Fibroblast of pulmonary artery (primary cell): Measurements from ENCODE around the gene PLA2G4E.

Experiments used
- DNase-seq: peaks from one replicate; pipeline ENCODE4 v3.0.0-alpha.2; 2010; ENCODE audit warnings: low read depth
- H3K4me3 ChIP-seq: replicated peaks from 2 replicates; pipeline ENCODE4 v1.5.1; 2011; ENCODE audit warnings: low read depth, mild to moderate bottlenecking, control low read depth, low read length, moderate library complexity
- TF ChIP-seq, protein P1 (sequence below): IDR thresholded peaks from 2 replicates; pipeline ENCODE4 v1.5.1; 2011; ENCODE audit warnings: mild to moderate bottlenecking, control low read depth, low read length, inconsistent platforms; ENCODE audit errors: missing control alignments

The PLA2G4E gene

DNA sequence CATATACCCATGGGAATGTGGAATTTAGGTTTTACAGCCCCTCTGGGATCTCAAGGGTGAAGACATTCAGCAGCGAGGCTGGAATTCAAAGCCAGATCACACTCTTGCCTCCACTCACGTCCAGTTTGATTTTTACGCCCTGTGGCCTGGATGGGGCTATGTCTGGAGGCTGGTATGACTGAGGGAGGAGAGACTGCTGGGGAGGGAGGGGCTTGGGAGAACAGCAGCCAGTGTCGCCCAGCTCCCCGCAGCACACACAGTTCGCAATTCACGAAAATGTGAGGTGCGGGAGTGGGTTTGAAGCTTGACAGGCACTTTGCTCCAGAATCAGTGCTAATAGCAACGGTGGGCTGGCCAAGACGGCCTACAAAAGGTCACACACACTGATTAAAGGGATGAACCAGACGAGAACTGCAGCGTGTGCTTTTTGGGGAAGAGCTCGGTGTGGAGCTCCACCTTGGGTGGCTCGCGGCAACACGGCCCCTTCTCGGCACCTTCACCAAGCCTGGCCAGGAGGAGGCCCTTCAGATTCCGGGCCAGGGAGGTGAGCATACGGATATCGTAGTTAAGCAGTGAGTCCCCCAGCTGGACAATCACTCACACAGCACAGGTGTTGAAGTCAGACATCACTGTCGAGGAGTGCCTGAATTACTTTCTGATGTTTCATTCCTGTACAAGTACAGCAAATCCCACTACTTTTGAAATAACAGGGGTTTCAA is 64.9 kb downstream of the PLA2G4E start:
- TF ChIP-seq, protein P1, sequence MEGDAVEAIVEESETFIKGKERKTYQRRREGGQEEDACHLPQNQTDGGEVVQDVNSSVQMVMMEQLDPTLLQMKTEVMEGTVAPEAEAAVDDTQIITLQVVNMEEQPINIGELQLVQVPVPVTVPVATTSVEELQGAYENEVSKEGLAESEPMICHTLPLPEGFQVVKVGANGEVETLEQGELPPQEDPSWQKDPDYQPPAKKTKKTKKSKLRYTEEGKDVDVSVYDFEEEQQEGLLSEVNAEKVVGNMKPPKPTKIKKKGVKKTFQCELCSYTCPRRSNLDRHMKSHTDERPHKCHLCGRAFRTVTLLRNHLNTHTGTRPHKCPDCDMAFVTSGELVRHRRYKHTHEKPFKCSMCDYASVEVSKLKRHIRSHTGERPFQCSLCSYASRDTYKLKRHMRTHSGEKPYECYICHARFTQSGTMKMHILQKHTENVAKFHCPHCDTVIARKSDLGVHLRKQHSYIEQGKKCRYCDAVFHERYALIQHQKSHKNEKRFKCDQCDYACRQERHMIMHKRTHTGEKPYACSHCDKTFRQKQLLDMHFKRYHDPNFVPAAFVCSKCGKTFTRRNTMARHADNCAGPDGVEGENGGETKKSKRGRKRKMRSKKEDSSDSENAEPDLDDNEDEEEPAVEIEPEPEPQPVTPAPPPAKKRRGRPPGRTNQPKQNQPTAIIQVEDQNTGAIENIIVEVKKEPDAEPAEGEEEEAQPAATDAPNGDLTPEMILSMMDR = no peak
- H3K4me3 ChIP-seq = no peak overlapping the region
- no peak for DNase-seq

DNA sequence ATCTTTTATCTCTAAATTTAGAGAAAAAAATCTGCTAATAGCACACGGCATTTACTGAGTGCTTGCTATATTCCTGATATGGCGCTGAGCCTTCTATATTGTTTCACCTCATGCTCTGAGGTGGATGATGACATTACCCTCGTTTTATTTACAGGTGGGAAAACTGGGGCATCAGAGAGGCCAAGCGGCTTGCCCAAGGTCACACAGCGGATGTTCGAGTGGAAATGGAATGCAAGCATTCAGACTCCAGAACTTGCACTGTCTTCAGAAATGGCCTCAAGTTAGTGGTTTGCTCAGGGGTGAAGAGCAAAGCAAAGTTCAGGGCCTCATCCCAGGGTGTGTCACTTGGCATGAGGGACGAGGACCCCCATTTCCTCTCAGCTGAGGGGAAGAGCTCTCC is 65.7 kb downstream of the PLA2G4E start:
- no peak for DNase-seq
- TF ChIP-seq, protein P1 = no peak
- H3K4me3 ChIP-seq = no peak overlapping the region

DNA sequence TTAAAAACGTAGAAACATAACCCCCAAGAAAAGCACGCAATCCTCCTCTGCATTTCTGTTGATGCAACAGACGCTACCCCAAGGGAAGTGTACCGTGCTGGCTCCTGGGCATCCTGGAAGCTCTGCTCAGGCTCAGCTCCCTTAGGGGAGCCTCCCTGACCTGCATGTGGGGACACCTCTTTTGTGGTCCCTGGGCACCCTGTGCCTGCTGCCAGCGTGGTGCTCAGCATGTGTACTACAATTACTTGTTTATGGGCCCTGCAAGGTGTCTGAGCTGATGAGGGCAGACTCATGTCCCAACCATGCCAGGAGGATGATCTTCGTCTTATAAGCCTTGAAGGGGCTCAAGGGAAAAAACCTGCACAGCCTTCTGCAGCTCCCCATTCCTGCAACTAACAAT is 66.8 kb downstream of the PLA2G4E start:
- no peak for DNase-seq
- TF ChIP-seq, protein P1 = no peak

DNA sequence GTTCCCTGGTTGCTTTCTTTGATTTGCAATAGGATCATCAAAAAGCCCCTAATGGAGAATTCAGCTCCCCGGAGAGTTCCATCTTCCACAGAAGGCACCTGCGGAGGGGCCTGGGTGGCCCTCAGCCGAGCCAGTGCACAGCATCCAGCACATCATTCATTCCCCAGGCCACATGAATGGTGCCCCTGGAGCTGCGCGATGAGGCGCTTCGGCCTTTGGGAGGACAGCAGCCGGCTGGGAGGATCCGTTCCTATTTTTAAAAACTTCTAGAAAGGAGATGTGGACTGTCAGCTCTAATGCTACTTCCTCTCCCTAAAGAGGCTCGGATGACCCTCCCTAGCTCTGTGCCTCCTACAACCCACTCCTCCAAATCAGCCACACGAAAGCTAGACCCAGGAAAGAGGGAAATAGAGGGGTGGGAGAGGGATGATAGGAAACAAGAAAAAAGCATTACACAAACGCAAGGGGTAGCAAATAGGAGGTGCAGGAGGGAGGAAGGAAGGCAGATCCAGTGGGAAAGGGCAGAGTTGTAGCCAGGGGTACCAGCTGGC is 68.8 kb downstream of the PLA2G4E start:
- TF ChIP-seq, protein P1 = no peak

More for the DNA sequence above, 66.8 kb downstream of the PLA2G4E start:
- no peak overlapping the region for H3K4me3 ChIP-seq

DNA sequence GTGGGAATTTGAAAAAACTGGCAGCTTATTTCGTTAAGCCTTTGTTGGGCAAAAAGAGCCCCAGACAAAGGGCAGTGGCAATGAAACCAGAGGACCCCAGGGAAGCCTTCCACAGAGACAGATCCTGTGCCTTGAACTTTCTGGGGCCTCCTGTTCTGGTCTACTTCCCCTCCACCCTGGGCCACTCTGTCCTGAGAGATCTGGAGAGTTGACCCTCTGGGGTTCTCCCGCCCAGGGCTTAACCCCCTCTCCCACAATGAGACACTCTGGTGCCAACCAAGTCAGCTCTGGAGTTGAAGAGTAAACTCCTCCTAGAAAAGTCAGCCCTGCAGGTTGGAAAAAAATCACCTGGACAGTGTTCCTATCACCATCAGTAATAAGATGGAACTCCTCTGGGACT is 69.3 kb downstream of the PLA2G4E start:
- TF ChIP-seq, protein P1 = no peak
- DNase-seq = no peak
- no peak overlapping the region for H3K4me3 ChIP-seq

More for the DNA sequence above, 68.8 kb downstream of the PLA2G4E start:
- no peak for DNase-seq
- H3K4me3 ChIP-seq = no peak overlapping the region

DNA sequence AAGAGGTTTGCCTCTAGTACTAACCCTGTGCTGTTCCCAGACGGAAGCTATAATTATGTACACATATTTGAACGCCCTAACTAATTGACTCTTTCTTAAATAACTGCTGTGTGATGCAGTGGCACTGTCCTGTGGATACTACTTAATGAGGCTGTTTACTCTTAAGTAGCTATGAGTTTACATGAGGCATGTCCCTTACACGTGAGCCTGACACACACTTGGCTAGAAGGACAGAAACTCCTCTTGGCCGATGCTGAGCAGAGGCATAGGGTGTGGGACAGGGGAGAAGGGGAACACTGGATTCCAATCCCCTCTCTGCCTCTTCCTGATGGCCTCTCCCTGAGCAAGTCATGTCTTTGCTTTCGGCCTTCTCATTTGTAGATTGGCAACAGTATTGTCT is 70.4 kb downstream of the PLA2G4E start:
- no peak for DNase-seq
- no peak overlapping the region for H3K4me3 ChIP-seq
- TF ChIP-seq, protein P1 = no peak

DNA sequence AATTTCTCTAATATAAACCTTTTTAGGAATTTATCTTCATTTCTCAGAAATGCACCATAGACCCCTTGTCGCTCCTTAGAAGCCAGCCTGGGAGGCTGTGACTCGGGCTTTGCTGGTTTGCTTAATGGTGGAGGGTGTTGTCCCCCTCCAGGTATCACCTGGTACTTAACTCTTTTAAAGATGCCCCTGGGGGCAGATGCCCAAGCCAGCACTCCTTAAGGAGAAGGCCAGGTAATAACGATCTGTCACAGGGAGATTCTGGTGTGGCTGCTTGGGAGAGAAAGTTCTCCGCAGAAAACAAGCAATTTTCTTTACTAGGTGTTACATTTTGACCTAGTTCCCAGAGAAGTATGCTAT is 70.7 kb downstream of the PLA2G4E start:
- no peak for DNase-seq
- TF ChIP-seq, protein P1 = no peak
- no peak overlapping the region for H3K4me3 ChIP-seq
